H1 (cell line): ENCODE results near the gene KRTAP10-3. TPM values are rescaled to one million over a fixed set of nuclear protein-coding genes. Genes with fewer than 3 reads are reported as not detected.

Source experiments
- CTCF ChIA-PET: fragments of 300-600 bp; sonication (Branson Sonifier 250); formaldehyde crosslinking; loops from one replicate; lab custom pipeline; 2021; ENCODE audit not compliant: partially characterized antibody; lab: Charles Lee
- POLR2A ChIA-PET: fragments of 300-600 bp; sonication (Branson Sonifier 250); formaldehyde crosslinking; loops from one replicate; lab custom pipeline; 2021; ENCODE audit warnings: inconsistent platforms; ENCODE audit not compliant: partially characterized antibody; lab: Charles Lee
- DNase-seq, 2 experiments: peaks; one replicate each; pipeline versions ENCODE4 v3.0.0 to v3.0.0-alpha.2; 2010 to 2022; ENCODE audit warnings: low spot score in 2 of 2, low read depth in 1 of 2, mixed read lengths in 1 of 2
- FAIRE-seq: peaks from 2 replicates; lab custom pipeline; 2011; peaks lifted over from hg19 to GRCh38; lab: Jason Lieb, UNC
- H2AFZ ChIP-seq: 2 replicates; pipeline ENCODE4 v1.8.1; 2012; ENCODE audit warnings: low read length, inconsistent platforms
- H2AK5ac ChIP-seq: 2 replicates; pipeline ENCODE4 v1.6.1; 2013; ENCODE audit warnings: low read depth, low read length
- H2BK120ac ChIP-seq: replicated peaks from 2 replicates; pipeline ENCODE3; 2013; ENCODE audit warnings: low read depth, low read length, inconsistent platforms
- H2BK12ac ChIP-seq: 2 replicates; pipeline ENCODE4 v1.6.1; 2013; ENCODE audit warnings: low read depth, low read length
- H2BK15ac ChIP-seq: 2 replicates; pipeline ENCODE4 v1.6.1; 2013; ENCODE audit warnings: low read length
- H2BK20ac ChIP-seq: 2 replicates; pipeline ENCODE4 v1.6.1; 2013; ENCODE audit warnings: low read length
- H2BK5ac ChIP-seq: 2 replicates; pipeline ENCODE4 v1.6.1; 2013; ENCODE audit warnings: low read depth, low read length
- H3K14ac ChIP-seq: 2 replicates; pipeline ENCODE4 v1.6.1; 2013; ENCODE audit warnings: inconsistent platforms; ENCODE audit not compliant: insufficient read length
- H3K18ac ChIP-seq: 2 replicates; pipeline ENCODE4 v1.6.1; 2013; ENCODE audit warnings: low read length; ENCODE audit errors: extremely low read depth
- H3K23ac ChIP-seq: 2 replicates; pipeline ENCODE4 v1.6.1; 2013; ENCODE audit warnings: inconsistent platforms; ENCODE audit not compliant: insufficient read length
- H3K23me2 ChIP-seq: 2 replicates; pipeline ENCODE4 v1.6.1; 2013; ENCODE audit warnings: low read depth, low read length
- H3K27ac ChIP-seq: 2 replicates; pipeline ENCODE4 v1.6.1; 2011; ENCODE audit warnings: low read depth, low read length, inconsistent platforms
- H3K27me3 ChIP-seq, 4 experiments: replicated peaks in 1 of 4; 1 replicate in 1 of 4; 2 replicates in 3 of 4; pipeline versions ENCODE4 v1.6.1 to v1.8.1; 2011 to 2013; ENCODE audit warnings: low read length in 3 of 4, mild to moderate bottlenecking in 3 of 4, inconsistent platforms in 2 of 4, mixed read lengths in 2 of 4, moderate library complexity in 1 of 4; ENCODE audit not compliant: control insufficient read depth in 3 of 4, insufficient read depth in 3 of 4; ENCODE audit errors: extremely low read depth in 1 of 4
- H3K36me3 ChIP-seq, 4 experiments: 2 replicates each; pipeline versions ENCODE4 v1.6.1 to v1.8.1; 2011 to 2013; ENCODE audit warnings: mild to moderate bottlenecking in 4 of 4, low read length in 3 of 4, moderate library complexity in 2 of 4, control low read depth in 1 of 4, inconsistent platforms in 1 of 4; ENCODE audit not compliant: insufficient read depth in 4 of 4, control insufficient read depth in 2 of 4
- H3K4ac ChIP-seq: replicated peaks from 2 replicates; pipeline ENCODE3; 2013; ENCODE audit warnings: low read length, low read depth, mixed read lengths, inconsistent platforms; ENCODE audit not compliant: insufficient read length
- H3K4me1 ChIP-seq, 4 experiments: replicated peaks in 1 of 4; 1 replicate in 1 of 4; 2 replicates in 3 of 4; pipeline versions ENCODE4 v1.6.1 to v1.8.1; 2011 to 2013; ENCODE audit warnings: low read length in 3 of 4, inconsistent platforms in 2 of 4, mixed read lengths in 1 of 4; ENCODE audit not compliant: insufficient read depth in 4 of 4, control insufficient read depth in 3 of 4
- H3K4me2 ChIP-seq, 2 experiments: 2 replicates each; pipeline versions ENCODE4 v1.6.1 to v1.8.1; 2011 to 2013; ENCODE audit warnings: low read depth in 2 of 2, low read length in 2 of 2, control low read depth in 1 of 2, inconsistent platforms in 1 of 2, mild to moderate bottlenecking in 1 of 2; ENCODE audit not compliant: insufficient read depth in 1 of 2
- H3K4me3 ChIP-seq, 4 experiments: fragments of 200-600, 300-600 bp in 1 of 4; sonication (generic), shearing (Covaris generic), sonication (Bioruptor Twin) in 1 of 4; 2 replicates each; pipeline versions ENCODE4 v1.5.1 to v1.8.1; 2011 to 2016; ENCODE audit warnings: low read length in 4 of 4, low read depth in 3 of 4, control low read depth in 2 of 4, inconsistent platforms in 2 of 4, mild to moderate bottlenecking in 2 of 4, mixed read lengths in 1 of 4, moderate library complexity in 1 of 4; ENCODE audit not compliant: insufficient read depth in 2 of 4; ENCODE audit errors: extremely low read depth in 1 of 4
- H3K56ac ChIP-seq: replicated peaks from 2 replicates; pipeline ENCODE3; 2013; ENCODE audit warnings: low read depth, mild to moderate bottlenecking, mixed read lengths, low read length, inconsistent platforms; ENCODE audit not compliant: insufficient read length
- H3K79me1 ChIP-seq: 2 replicates; pipeline ENCODE4 v1.6.1; 2013; ENCODE audit warnings: low read depth, low read length, control low read depth
- H3K79me2 ChIP-seq, 2 experiments: 2 replicates each; pipeline versions ENCODE4 v1.6.1 to v1.8.1; 2012 to 2013; ENCODE audit warnings: low read length in 2 of 2, mild to moderate bottlenecking in 2 of 2, inconsistent platforms in 1 of 2; ENCODE audit not compliant: insufficient read depth in 2 of 2, control insufficient read depth in 1 of 2
- H3K9ac ChIP-seq, 4 experiments: replicated peaks in 1 of 4; 1 replicate in 1 of 4; 2 replicates in 3 of 4; pipeline versions ENCODE4 v1.6.1 to v1.8.1; 2011 to 2013; ENCODE audit warnings: low read depth in 3 of 4, low read length in 3 of 4, control low read depth in 2 of 4, mild to moderate bottlenecking in 2 of 4, moderate library complexity in 2 of 4, inconsistent platforms in 1 of 4; ENCODE audit errors: extremely low read depth in 1 of 4
- H3K9me3 ChIP-seq, 2 experiments: 2 replicates each; pipeline versions ENCODE4 v1.6.1 to v1.8.1; 2012 to 2013; ENCODE audit warnings: mild to moderate bottlenecking in 2 of 2, moderate library complexity in 2 of 2, control low read depth in 1 of 2, inconsistent platforms in 1 of 2, low read depth in 1 of 2, low read length in 1 of 2, mixed read lengths in 1 of 2; ENCODE audit not compliant: insufficient read depth in 2 of 2
- H4K20me1 ChIP-seq, 2 experiments: replicated peaks in 1 of 2; 2 replicates each; pipeline versions ENCODE3 to v1.8.1; 2011 to 2013; ENCODE audit warnings: inconsistent platforms in 2 of 2, low read length in 2 of 2, mild to moderate bottlenecking in 1 of 2; ENCODE audit not compliant: insufficient read depth in 2 of 2, control insufficient read depth in 1 of 2
- H4K5ac ChIP-seq: 2 replicates; pipeline ENCODE4 v1.6.1; 2013; ENCODE audit warnings: low read length, low read depth, mixed read lengths, inconsistent platforms; ENCODE audit not compliant: insufficient read length
- H4K8ac ChIP-seq: 2 replicates; pipeline ENCODE4 v1.8.0; 2013; ENCODE audit warnings: mild to moderate bottlenecking, moderate library complexity, low read length, inconsistent platforms; ENCODE audit not compliant: insufficient read depth; ENCODE audit errors: extremely low read depth
- H4K91ac ChIP-seq: replicated peaks from 2 replicates; pipeline ENCODE3; 2013; ENCODE audit warnings: low read length, mixed read lengths, inconsistent platforms; ENCODE audit not compliant: insufficient read length
- ATF2 ChIP-seq: IDR thresholded peaks from 2 replicates; pipeline ENCODE4 v1.6.1; 2012; ENCODE audit warnings: low read length, inconsistent platforms
- BCL11A ChIP-seq, 2 experiments: IDR thresholded peaks; one replicate each; pipeline ENCODE4 v1.6.1; 2011; ENCODE audit warnings: low read depth in 2 of 2, low read length in 2 of 2, mild to moderate bottlenecking in 2 of 2
- CTBP2 ChIP-seq: IDR thresholded peaks from 2 replicates; pipeline ENCODE4 v1.7.0; 2011; ENCODE audit warnings: borderline replicate concordance, mild to moderate bottlenecking, moderate library complexity, mixed read lengths, low read length; ENCODE audit not compliant: insufficient read depth, insufficient read length
- E2F6 ChIP-seq: IDR thresholded peaks from 2 replicates; pipeline ENCODE4 v1.6.1; 2012; ENCODE audit warnings: inconsistent platforms
- MAX ChIP-seq: IDR thresholded peaks from 2 replicates; pipeline ENCODE4 v1.6.1; 2012; ENCODE audit warnings: inconsistent platforms
- POLR2A ChIP-seq, 2 experiments: IDR thresholded peaks; 1 replicate in 1 of 2; 2 replicates in 1 of 2; pipeline ENCODE4 v1.6.1; 2011; ENCODE audit warnings: low read depth in 2 of 2, low read length in 2 of 2, mild to moderate bottlenecking in 2 of 2; ENCODE audit errors: control extremely low read depth in 1 of 2
- SRF ChIP-seq: IDR thresholded peaks from 2 replicates; pipeline ENCODE4 v1.6.1; 2011; ENCODE audit warnings: mild to moderate bottlenecking, low read depth, low read length, moderate library complexity
- TEAD4 ChIP-seq: IDR thresholded peaks from 2 replicates; pipeline ENCODE4 v1.6.1; 2012; ENCODE audit warnings: low read depth, low read length, inconsistent platforms, mixed read lengths
- WGBS, 2 experiments: shearing (Covaris generic) in 1 of 2; methylation state at CpG; one replicate each; pipeline versions ENCODE4 v1.1.6 to v1.1.7; 2013 to 2015; ENCODE audit warnings: low lambda C conversion rate in 2 of 2, mixed read lengths in 2 of 2, inconsistent platforms in 1 of 2, low coverage in 1 of 2, missing lambda C conversion rate in 1 of 2; ENCODE audit not compliant: insufficient replicate concordance in 2 of 2, insufficient coverage in 1 of 2, insufficient read length in 1 of 2; ENCODE audit errors: extremely low coverage in 1 of 2, missing lambda C conversion rate in 1 of 2; 5-methylcytosine and 5-hydroxymethylcytosine counted together
- polyA plus RNA-seq, 7 experiments: library from polyadenylated mRNA; depleted of rRNA in 3 of 7; stranded (reverse) in 5 of 7; unstranded in 2 of 7; fragments of >200 nt in 5 of 7; fragments of 200-250 nt in 2 of 7; gene quantifications; 1 replicate in 5 of 7; 2 replicates in 1 of 7; 4 replicates in 1 of 7; pipeline versions ENCODE4 v1.2.1 to v1.2.3, GENCODE V29; 2011 to 2013; ENCODE audit warnings: missing spikeins in 2 of 7, mixed read lengths in 2 of 7
- total RNA-seq: library from RNA; stranded (reverse); fragmentation: NEBNext Ultra II Directional; extraction: Animal tissue kit (Norgen Biotek cat#: 25700); gene quantifications from 2 replicates; pipeline ENCODE4 v1.2.1, GENCODE V29; 2021

The KRTAP10-3 gene
- total and polyA plus RNA-seq, 2 of the 8 experiments (the other 6 are each of a cell fraction or from before 2014, with no cell fraction given) = not detected

- H3K9me3 ChIP-seq = peaks cover 0 to 4% of the 10 kb centered on the region in 2 experiments; a peak in 1 of 4 replicates
- H4K20me1 ChIP-seq = no peaks in the 10 kb centered on the region
- H3K23me2 ChIP-seq = no peaks in the 10 kb centered on the region
- H2BK120ac ChIP-seq = peak overlapping the region; percentile 89
- peak overlapping the region in 3 of 4 experiments; percentile 6 to 24 (median 13); a peak in 5 of 7 replicates for H3K9ac ChIP-seq
- H4K5ac ChIP-seq = no peak overlapping the region
- H2AK5ac ChIP-seq = peak overlapping the region; percentile 97
- TF ChIP-seq E2F6 (peak; percentile 62; the same call in 1 of the 2 replicates), MAX (peak; percentile 67), POLR2A (IDR thresholded peaks at IDR 0.05; ENCODE audit: control extremely low read depth in 1 of 2, low read depth in 2 of 2, low read length in 2 of 2) (peak in 1 of 2 experiments; percentile 57; a peak in 2 of 3 replicates), SRF (peak; percentile 88), CTBP2 (no peak), BCL11A (IDR thresholded peaks at IDR 0.05; ENCODE audit: low read depth in 2 of 2, low read length in 2 of 2) (no peak), TEAD4 (0 out of 2 replicates have a peak, but pooled peaks have one; percentile 35), ATF2 (0 out of 2 replicates have a peak, but pooled peaks have one; percentile 64)
- no peaks in the 10 kb centered on the region for H3K36me3 ChIP-seq
- H2AFZ ChIP-seq = no peak overlapping the region
- peak; percentile 88 for FAIRE-seq
- WGBS, 2 experiments = 42% methylated on average over 14 of the region's 14 CpGs; no CpG with 5 or more reads in 1 of the 2 experiments
- H3K27ac ChIP-seq = peak overlapping the region; percentile 50
- no peaks in the 10 kb centered on the region for H3K79me2 ChIP-seq
- H3K14ac ChIP-seq = no peak overlapping the region
- peaks cover 9 to 35% (median 17%) of the 10 kb centered on the region in 4 experiments for H3K4me1 ChIP-seq
- H3K27me3 ChIP-seq = no peaks in the 10 kb centered on the region
- H2BK12ac ChIP-seq = peak overlapping the region; percentile 100; the same call in 1 of the 2 replicates
- H3K23ac ChIP-seq = no peak overlapping the region
- peak overlapping the region in 1 of 2 experiments; percentile 61; a peak in 2 of 4 replicates for H3K4me2 ChIP-seq
- peak overlapping the region; percentile 94 for H2BK5ac ChIP-seq
- peak; percentile 51 to 53 for DNase-seq
- peak overlapping the region; percentile 99; the same call in 1 of the 2 replicates for H2BK20ac ChIP-seq
- H4K8ac ChIP-seq = no peak overlapping the region
- H3K4me3 ChIP-seq = no peak overlapping the region
- no peaks in the 10 kb centered on the region for H3K79me1 ChIP-seq
- ChIA-PET POLR2A (interaction anchor here (1.2 to 1.6 kb wide), 3 partner anchors 9 to 217 kb away, joined by 4 read pairs; no protein-coding TSS in a partner anchor), CTCF (interaction anchor here (0.8 to 2.3 kb wide), 7 partner anchors 8 to 250 kb away, joined by 3 to 8 read pairs (median 4); no protein-coding TSS in a partner anchor)
- 0 out of 2 replicates have a peak overlapping the region, but pooled peaks have one; percentile 88 for H2BK15ac ChIP-seq
- no peak overlapping the region for H3K56ac ChIP-seq
- H4K91ac ChIP-seq = peak overlapping the region; percentile 99
- H3K4ac ChIP-seq = peak overlapping the region; percentile 94
- peak overlapping the region; percentile 96 for H3K18ac ChIP-seq
Measured at GRCh38 chr21:44548922-44549321, 9.7 kb downstream of the KRTAP10-3 start.
